ENCODE measurements around the gene KCNN1. TPM values are rescaled to one million over a fixed set of nuclear protein-coding genes. Genes with fewer than 3 reads are reported as not detected.

Gene KCNN1
- total and polyA plus RNA-seq, 8 donors: 0.23 to 0.46 TPM; not detected in 6

DNA sequence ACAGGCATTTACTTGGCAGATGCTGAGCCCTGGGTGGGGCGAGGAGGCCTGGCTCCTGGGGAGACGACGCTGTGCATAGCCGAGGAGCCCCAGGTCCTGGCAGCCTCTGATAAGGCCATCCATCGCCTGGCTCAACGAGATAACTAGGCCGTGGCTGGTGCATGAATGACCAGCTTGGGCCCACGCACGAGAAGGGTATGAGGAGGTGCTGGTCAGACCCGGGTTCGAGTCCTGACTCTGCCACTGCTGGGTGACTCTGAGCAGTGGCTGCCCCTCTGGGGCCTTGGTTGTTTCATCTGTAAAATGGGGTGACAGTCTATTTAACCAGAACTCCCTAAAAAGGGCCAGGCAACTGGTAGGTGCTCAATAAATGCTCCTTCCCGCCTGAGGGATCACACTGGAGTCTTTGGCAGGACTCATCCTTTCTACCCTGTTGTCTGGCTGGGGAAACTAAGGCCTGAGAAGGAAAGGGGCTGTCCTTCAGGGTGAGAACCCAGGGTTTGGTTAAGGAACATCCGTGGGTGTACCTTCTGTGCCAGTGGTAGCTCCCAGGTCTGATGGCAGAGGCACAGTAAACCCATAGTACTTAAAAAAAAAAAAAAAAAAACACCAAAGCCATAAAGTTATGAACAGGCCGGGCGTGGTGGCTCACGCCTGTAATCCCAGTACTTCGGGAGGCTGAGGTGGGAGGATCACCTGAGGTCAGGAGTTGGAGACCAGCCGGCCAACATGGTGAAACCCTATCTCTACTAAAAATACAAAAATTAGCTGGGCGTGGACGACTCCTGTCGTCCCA lies 33.0 kb downstream of the KCNN1 start:
- Histone ChIP-seq H3K27ac (peak overlapping the region; percentile 92 to 94 (median 93)), H3K9me3 (no peaks in the 10 kb centered on the region), H3K4me1 (peaks cover 23 to 42% (median 30%) of the 10 kb centered on the region in 4 donors), H3K36me3 (peaks cover 0 to 8% (median 7%) of the 10 kb centered on the region in 4 donors), H3K4me3 (peak overlapping the region in 2 of 4 donors; percentile 79 to 84), H3K27me3 (peaks cover 0 to 10% (median 0%) of the 10 kb centered on the region in 3 donors)
- intact Hi-C loops (cut with DNase I; ENCODE audit: low total_unique reads): loop anchor here (10.0 kb wide), 1 partner anchor 135 kb away; no protein-coding TSS in a partner anchor
- DNase-seq: peak in 1 of 2 donors; percentile 51
- no peak for TF ChIP-seq POLR2A (IDR thresholded peaks at IDR 0.05)
- TF ChIP-seq, protein P1, sequence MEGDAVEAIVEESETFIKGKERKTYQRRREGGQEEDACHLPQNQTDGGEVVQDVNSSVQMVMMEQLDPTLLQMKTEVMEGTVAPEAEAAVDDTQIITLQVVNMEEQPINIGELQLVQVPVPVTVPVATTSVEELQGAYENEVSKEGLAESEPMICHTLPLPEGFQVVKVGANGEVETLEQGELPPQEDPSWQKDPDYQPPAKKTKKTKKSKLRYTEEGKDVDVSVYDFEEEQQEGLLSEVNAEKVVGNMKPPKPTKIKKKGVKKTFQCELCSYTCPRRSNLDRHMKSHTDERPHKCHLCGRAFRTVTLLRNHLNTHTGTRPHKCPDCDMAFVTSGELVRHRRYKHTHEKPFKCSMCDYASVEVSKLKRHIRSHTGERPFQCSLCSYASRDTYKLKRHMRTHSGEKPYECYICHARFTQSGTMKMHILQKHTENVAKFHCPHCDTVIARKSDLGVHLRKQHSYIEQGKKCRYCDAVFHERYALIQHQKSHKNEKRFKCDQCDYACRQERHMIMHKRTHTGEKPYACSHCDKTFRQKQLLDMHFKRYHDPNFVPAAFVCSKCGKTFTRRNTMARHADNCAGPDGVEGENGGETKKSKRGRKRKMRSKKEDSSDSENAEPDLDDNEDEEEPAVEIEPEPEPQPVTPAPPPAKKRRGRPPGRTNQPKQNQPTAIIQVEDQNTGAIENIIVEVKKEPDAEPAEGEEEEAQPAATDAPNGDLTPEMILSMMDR (IDR thresholded peaks at IDR 0.05): no peak
- 57 to 70% (median 67%) methylated on average over 15 to 21 of the region's 21 CpGs for WGBS, 5 donors

DNA sequence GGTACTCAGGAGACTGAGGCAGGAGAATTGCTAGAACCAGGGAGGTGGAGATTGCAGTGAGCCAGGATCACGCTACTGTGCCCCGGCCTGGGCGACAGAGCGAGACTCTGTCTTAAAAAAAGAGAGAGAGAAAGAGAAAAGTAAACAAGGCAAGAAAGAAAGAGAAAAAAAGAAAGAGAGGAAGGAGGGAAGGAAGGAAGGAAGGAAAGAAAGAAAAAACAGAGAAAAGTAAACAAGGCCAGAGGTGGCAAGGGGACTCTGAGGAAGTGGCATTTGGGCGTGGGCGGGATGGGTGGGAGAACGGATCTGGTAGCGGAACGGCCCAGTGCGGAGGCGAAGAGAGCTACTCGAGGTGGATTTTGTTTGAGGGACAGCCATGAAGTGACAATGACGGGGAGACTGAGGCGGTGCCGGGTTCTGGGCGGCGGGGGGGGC lies 33.6 kb downstream of the KCNN1 start:
- Histone ChIP-seq H3K36me3 (peaks cover 0 to 9% (median 8%) of the 10 kb centered on the region in 4 donors), H3K4me1 (peaks cover 23 to 42% (median 30%) of the 10 kb centered on the region in 4 donors), H3K9me3 (no peaks in the 10 kb centered on the region), H3K27me3 (peaks cover 0 to 4% (median 0%) of the 10 kb centered on the region in 3 donors), H3K4me3 (peak overlapping the region; percentile 77 to 85 (median 82)), H3K27ac (peak overlapping the region; percentile 92 to 94 (median 93))
- no peak for DNase-seq
- intact Hi-C loops (cut with DNase I; ENCODE audit: low total_unique reads): no loop called here
- TF ChIP-seq EP300 (IDR thresholded peaks at IDR 0.05) (no peak), POLR2A (IDR thresholded peaks at IDR 0.05) (no peak), POLR2AphosphoS5 (IDR thresholded peaks at IDR 0.05) (no peak)
- TF ChIP-seq, protein P1 (IDR thresholded peaks at IDR 0.05): no peak
- WGBS, 5 donors: 6 to 20% (median 12%) methylated on average over 13 to 17 of the region's 17 CpGs

DNA sequence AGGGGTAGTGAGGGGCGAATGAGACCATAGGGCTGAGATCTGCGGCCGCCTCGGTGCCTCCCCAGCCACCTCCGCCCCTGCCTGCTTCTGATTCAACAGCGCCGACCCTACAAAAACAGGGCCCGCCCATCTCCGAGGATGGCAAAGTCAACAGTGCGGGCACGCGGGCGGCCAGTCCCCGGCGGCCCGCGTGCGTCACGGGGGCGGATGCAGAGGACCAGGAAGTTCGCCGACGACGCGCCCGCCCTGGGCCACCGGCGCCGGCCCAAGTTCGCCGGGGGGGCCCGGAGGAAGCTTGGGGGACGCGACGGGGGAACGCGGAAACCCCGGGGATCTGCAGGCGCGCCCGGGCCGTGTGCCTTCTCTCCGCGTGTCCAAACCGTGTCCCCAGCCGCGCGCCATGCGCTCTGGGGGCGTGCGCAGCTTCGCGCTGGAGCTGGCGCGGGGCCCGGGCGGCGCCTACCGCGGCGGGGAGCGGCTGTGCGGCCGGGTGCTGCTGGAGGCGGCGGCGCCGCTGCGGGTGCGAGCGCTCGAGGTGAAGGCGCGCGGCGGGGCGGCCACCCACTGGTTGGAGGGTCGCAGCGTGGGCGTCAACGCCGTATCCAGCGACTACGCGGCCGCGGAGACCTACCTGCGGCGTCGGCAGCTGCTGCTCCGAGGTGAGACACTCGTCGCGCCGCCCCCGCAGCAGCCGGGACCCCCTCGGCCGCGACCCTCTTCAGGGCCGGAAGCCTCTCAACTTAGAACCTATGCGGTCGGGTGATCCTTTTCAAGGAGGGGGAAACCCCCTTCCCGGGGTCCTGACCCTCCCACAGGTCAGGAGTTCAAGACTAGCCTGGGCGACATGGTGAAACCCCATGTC lies 34.2 kb downstream of the KCNN1 start:
- intact Hi-C loops (cut with DNase I; ENCODE audit: low total_unique reads): no loop called here
- Histone ChIP-seq H3K27me3 (no peaks in the 10 kb centered on the region), H3K4me1 (peaks cover 23 to 42% (median 30%) of the 10 kb centered on the region in 4 donors), H3K9me3 (no peaks in the 10 kb centered on the region), H3K36me3 (peaks cover 0 to 15% (median 9%) of the 10 kb centered on the region in 4 donors), H3K27ac (peak overlapping the region; percentile 92 to 94 (median 93)), H3K4me3 (peak overlapping the region; percentile 77 to 85 (median 82))
- peak; percentile 94 to 97 for DNase-seq
- 0 to 1% (median 1%) methylated on average over 31 to 105 of the region's 105 CpGs for WGBS, 5 donors
- TF ChIP-seq, protein P1 (IDR thresholded peaks at IDR 0.05): no peak
- TF ChIP-seq POLR2AphosphoS5 (IDR thresholded peaks at IDR 0.05) (peak; percentile 74 to 91 (median 86)), POLR2A (IDR thresholded peaks at IDR 0.05) (no peak), EP300 (IDR thresholded peaks at IDR 0.05) (no peak)

DNA sequence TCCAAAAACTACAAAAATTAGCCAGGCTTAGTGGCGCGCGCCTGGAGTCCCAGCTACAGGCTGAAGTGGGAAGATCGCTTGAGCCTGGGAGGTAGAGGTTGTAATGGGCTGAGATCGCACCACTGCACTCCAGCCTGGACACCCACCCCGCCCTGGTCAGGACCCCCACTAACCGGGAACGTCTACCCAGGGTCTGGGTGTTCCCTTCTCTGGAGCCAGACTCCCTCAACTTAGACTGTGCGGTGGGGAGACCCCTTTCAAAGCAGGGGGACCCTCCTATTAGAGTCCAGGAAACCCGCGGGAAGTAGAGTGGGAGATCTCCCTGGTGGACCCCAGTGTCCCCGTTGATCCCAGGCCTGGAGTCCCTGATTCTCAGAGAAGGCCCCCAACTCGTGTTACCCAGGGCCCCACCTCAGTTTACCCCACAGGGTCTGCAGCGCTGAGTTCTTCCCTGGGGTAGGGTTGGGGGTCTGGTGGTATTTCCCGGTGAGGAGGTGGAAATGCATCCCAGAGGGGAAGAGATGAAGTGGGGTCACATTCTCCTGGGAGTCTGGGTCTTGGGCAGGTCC lies 35.0 kb downstream of the KCNN1 start:
- no peaks in the 10 kb centered on the region for H3K27me3 ChIP-seq
- DNase-seq: no peak
- TF ChIP-seq EP300 (IDR thresholded peaks at IDR 0.05): no peak
- no peak for TF ChIP-seq POLR2AphosphoS5 (IDR thresholded peaks at IDR 0.05)
- no peak for TF ChIP-seq POLR2A (IDR thresholded peaks at IDR 0.05)
- TF ChIP-seq, protein P1 (IDR thresholded peaks at IDR 0.05): no peak
- WGBS, 5 donors: 17 to 28% (median 27%) methylated on average over 9 to 15 of the region's 15 CpGs
- intact Hi-C loops (cut with DNase I; ENCODE audit: low total_unique reads): no loop called here
- H3K9me3 ChIP-seq: no peaks in the 10 kb centered on the region
- H3K4me1 ChIP-seq: peaks cover 26 to 49% (median 34%) of the 10 kb centered on the region in 4 donors
- H3K4me3 ChIP-seq: peak overlapping the region; percentile 77 to 85 (median 82)
- peaks cover 0 to 15% (median 10%) of the 10 kb centered on the region in 4 donors for H3K36me3 ChIP-seq
- peak overlapping the region; percentile 92 to 94 (median 93) for H3K27ac ChIP-seq
